Activated T-cell treated with anti-CD3 and anti-CD28 coated beads, Interleukin-2, amount 50 U/mL, for 24 hours (primary cell): ENCODE results near the gene HDAC9.

Source experiments
- DNase-seq: peaks from one replicate; pipeline ENCODE4 v3.0.0-alpha.2; 2020
- H3K27ac Mint-ChIP-seq: 2 replicates; pipeline ENCODE4 v1.8.0; 2020; ENCODE audit warnings: mild to moderate bottlenecking, mixed read lengths
- H3K27me3 Mint-ChIP-seq: 2 replicates; pipeline ENCODE4 v1.8.0; 2020; ENCODE audit warnings: mixed read lengths
- H3K36me3 Mint-ChIP-seq: 2 replicates; pipeline ENCODE4 v1.8.0; 2020; ENCODE audit warnings: low read depth, mixed read lengths
- H3K4me1 Mint-ChIP-seq: 2 replicates; pipeline ENCODE4 v1.8.0; 2020; ENCODE audit warnings: low read depth, mixed read lengths
- H3K4me3 Mint-ChIP-seq: 2 replicates; pipeline ENCODE4 v1.8.0; 2020; ENCODE audit warnings: mild to moderate bottlenecking, moderate library complexity, mixed read lengths
- H3K9me3 Mint-ChIP-seq: 2 replicates; pipeline ENCODE4 v1.8.0; 2020; ENCODE audit warnings: mixed read lengths

The HDAC9 gene

GRCh38 chr7:18777314-18777713 is 281.8 kb downstream of the HDAC9 start:
- H3K9me3 Mint-ChIP-seq: no peaks in the 10 kb centered on the region
- no peak overlapping the region for H3K4me3 Mint-ChIP-seq
- no peaks in the 10 kb centered on the region for H3K36me3 Mint-ChIP-seq
- no peaks in the 10 kb centered on the region for H3K4me1 Mint-ChIP-seq
- no peaks in the 10 kb centered on the region for H3K27me3 Mint-ChIP-seq
- no peak for DNase-seq
- H3K27ac Mint-ChIP-seq: no peak overlapping the region

- no peaks in the 10 kb centered on the region for H3K4me1 Mint-ChIP-seq
- DNase-seq: no peak
- no peaks in the 10 kb centered on the region for H3K36me3 Mint-ChIP-seq
- no peak overlapping the region for H3K4me3 Mint-ChIP-seq
- no peak overlapping the region for H3K27ac Mint-ChIP-seq
- H3K27me3 Mint-ChIP-seq: no peaks in the 10 kb centered on the region
- H3K9me3 Mint-ChIP-seq: no peaks in the 10 kb centered on the region
Measured at GRCh38 chr7:18778594-18778993, 283.0 kb downstream of the HDAC9 start.

GRCh38 chr7:18780266-18780665 is 284.7 kb downstream of the HDAC9 start:
- DNase-seq: no peak
- Mint-ChIP-seq H3K27me3 (no peaks in the 10 kb centered on the region), H3K27ac (no peak overlapping the region), H3K4me1 (no peaks in the 10 kb centered on the region), H3K9me3 (no peaks in the 10 kb centered on the region), H3K4me3 (no peak overlapping the region), H3K36me3 (no peaks in the 10 kb centered on the region)

- Mint-ChIP-seq H3K4me1 (no peaks in the 10 kb centered on the region), H3K27ac (no peak overlapping the region), H3K4me3 (no peak overlapping the region), H3K9me3 (no peaks in the 10 kb centered on the region), H3K36me3 (no peaks in the 10 kb centered on the region), H3K27me3 (no peaks in the 10 kb centered on the region)
- DNase-seq: no peak
Measured at GRCh38 chr7:18780938-18781337, 285.4 kb downstream of the HDAC9 start.

- H3K27ac Mint-ChIP-seq: no peak overlapping the region
- no peak for DNase-seq
- H3K4me3 Mint-ChIP-seq: no peak overlapping the region
- H3K9me3 Mint-ChIP-seq: peaks cover 2% of the 10 kb centered on the region
- H3K36me3 Mint-ChIP-seq: no peaks in the 10 kb centered on the region
- H3K4me1 Mint-ChIP-seq: no peaks in the 10 kb centered on the region
- no peaks in the 10 kb centered on the region for H3K27me3 Mint-ChIP-seq
Measured at GRCh38 chr7:18786196-18786727, 290.7 kb downstream of the HDAC9 start.

GRCh38 chr7:18786796-18787195 is 291.2 kb downstream of the HDAC9 start:
- no peaks in the 10 kb centered on the region for H3K4me1 Mint-ChIP-seq
- no peaks in the 10 kb centered on the region for H3K27me3 Mint-ChIP-seq
- H3K27ac Mint-ChIP-seq: no peak overlapping the region
- peaks cover 2% of the 10 kb centered on the region for H3K9me3 Mint-ChIP-seq
- no peak for DNase-seq
- no peaks in the 10 kb centered on the region for H3K36me3 Mint-ChIP-seq
- no peak overlapping the region for H3K4me3 Mint-ChIP-seq

- H3K36me3 Mint-ChIP-seq: no peaks in the 10 kb centered on the region
- no peaks in the 10 kb centered on the region for H3K4me1 Mint-ChIP-seq
- H3K9me3 Mint-ChIP-seq: peaks cover 2% of the 10 kb centered on the region
- no peak overlapping the region for H3K27ac Mint-ChIP-seq
- no peak for DNase-seq
- H3K27me3 Mint-ChIP-seq: no peaks in the 10 kb centered on the region
- no peak overlapping the region for H3K4me3 Mint-ChIP-seq
Measured at GRCh38 chr7:18788026-18788425, 292.5 kb downstream of the HDAC9 start.

- Mint-ChIP-seq H3K27ac (no peak overlapping the region), H3K27me3 (no peaks in the 10 kb centered on the region), H3K36me3 (no peaks in the 10 kb centered on the region), H3K4me1 (no peaks in the 10 kb centered on the region), H3K9me3 (peaks cover 2% of the 10 kb centered on the region), H3K4me3 (no peak overlapping the region)
- no peak for DNase-seq
Measured at GRCh38 chr7:18792871-18793595, 297.5 kb downstream of the HDAC9 start.

GRCh38 chr7:18796216-18796615 is 300.7 kb downstream of the HDAC9 start:
- H3K36me3 Mint-ChIP-seq: no peaks in the 10 kb centered on the region
- no peak for DNase-seq
- no peaks in the 10 kb centered on the region for H3K27me3 Mint-ChIP-seq
- no peaks in the 10 kb centered on the region for H3K4me1 Mint-ChIP-seq
- H3K27ac Mint-ChIP-seq: no peak overlapping the region
- H3K9me3 Mint-ChIP-seq: no peaks in the 10 kb centered on the region
- H3K4me3 Mint-ChIP-seq: no peak overlapping the region

GRCh38 chr7:18798088-18798906 is 302.7 kb downstream of the HDAC9 start:
- no peaks in the 10 kb centered on the region for H3K36me3 Mint-ChIP-seq
- H3K4me1 Mint-ChIP-seq: no peaks in the 10 kb centered on the region
- no peak overlapping the region for H3K4me3 Mint-ChIP-seq
- H3K27me3 Mint-ChIP-seq: no peaks in the 10 kb centered on the region
- no peaks in the 10 kb centered on the region for H3K9me3 Mint-ChIP-seq
- DNase-seq: no peak
- no peak overlapping the region for H3K27ac Mint-ChIP-seq

- H3K36me3 Mint-ChIP-seq: no peaks in the 10 kb centered on the region
- H3K27me3 Mint-ChIP-seq: no peaks in the 10 kb centered on the region
- H3K4me1 Mint-ChIP-seq: no peaks in the 10 kb centered on the region
- no peak overlapping the region for H3K4me3 Mint-ChIP-seq
- DNase-seq: no peak
- no peaks in the 10 kb centered on the region for H3K9me3 Mint-ChIP-seq
- H3K27ac Mint-ChIP-seq: no peak overlapping the region
Measured at GRCh38 chr7:18799899-18800298, 304.4 kb downstream of the HDAC9 start.

GRCh38 chr7:18803923-18804322 is 308.4 kb downstream of the HDAC9 start:
- no peaks in the 10 kb centered on the region for H3K27me3 Mint-ChIP-seq
- DNase-seq: no peak
- H3K36me3 Mint-ChIP-seq: no peaks in the 10 kb centered on the region
- H3K9me3 Mint-ChIP-seq: no peaks in the 10 kb centered on the region
- H3K4me3 Mint-ChIP-seq: no peak overlapping the region
- H3K27ac Mint-ChIP-seq: no peak overlapping the region
- H3K4me1 Mint-ChIP-seq: no peaks in the 10 kb centered on the region

GRCh38 chr7:18806177-18806576 is 310.6 kb downstream of the HDAC9 start:
- Mint-ChIP-seq H3K9me3 (no peaks in the 10 kb centered on the region), H3K27ac (no peak overlapping the region), H3K36me3 (no peaks in the 10 kb centered on the region), H3K27me3 (no peaks in the 10 kb centered on the region), H3K4me3 (no peak overlapping the region), H3K4me1 (no peaks in the 10 kb centered on the region)
- DNase-seq: no peak

GRCh38 chr7:18808026-18808425 is 312.5 kb downstream of the HDAC9 start:
- DNase-seq: no peak
- Mint-ChIP-seq H3K27ac (no peak overlapping the region), H3K9me3 (peaks cover 5% of the 10 kb centered on the region), H3K4me1 (no peaks in the 10 kb centered on the region), H3K36me3 (no peaks in the 10 kb centered on the region), H3K27me3 (no peaks in the 10 kb centered on the region), H3K4me3 (no peak overlapping the region)
